ENCODE measurements around the gene TGFBR3L. TPM values are rescaled to one million over a fixed set of nuclear protein-coding genes. Genes with fewer than 3 reads are reported as not detected.

TGFBR3L gene
- total and polyA plus RNA-seq, 2 of the 8 experiments (the other 6 are each of a cell fraction or from before 2014, with no cell fraction given): 3.1 to 3.7 TPM

DNA sequence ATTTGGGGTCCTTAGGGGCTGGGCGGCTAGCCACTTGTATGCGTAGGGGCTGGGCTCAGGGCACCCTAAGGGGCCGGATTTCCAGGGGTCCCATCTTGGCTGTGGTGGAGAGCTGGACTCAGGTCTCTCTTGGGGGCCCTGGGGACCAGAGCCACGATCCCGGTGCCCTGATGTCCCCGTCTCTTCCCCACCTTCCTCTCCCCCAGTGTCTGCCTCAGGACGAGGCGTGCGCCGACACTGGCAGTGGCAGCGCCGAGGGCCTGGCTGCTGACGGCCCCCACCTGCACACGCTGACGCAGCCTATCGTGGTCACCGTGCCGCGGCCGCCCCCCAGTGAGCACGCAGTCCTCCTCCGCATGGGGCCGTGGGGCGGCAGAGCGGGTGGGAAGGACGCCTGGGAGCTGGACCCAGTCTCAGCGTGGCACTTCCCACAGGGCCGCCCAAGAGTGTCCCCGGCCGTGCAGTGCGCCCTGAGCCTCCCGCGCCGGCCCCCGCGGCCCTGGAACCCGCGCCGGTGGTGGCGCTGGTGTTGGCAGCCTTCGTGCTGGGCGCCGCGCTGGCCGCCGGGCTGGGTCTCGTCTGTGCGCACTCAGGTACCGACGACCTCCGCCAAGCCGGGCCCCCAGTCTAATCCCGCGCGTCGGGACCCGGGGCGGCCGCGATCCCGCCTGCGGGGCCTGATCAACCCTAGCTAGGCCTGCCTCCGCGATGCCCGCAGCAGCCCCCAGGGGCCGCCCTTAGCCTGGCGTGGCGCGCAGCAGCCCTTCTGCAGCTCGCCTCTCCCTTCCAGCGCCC is 2.8 kb downstream of the TGFBR3L start (continued):
- 0 out of 2 replicates have a peak, but pooled peaks have one; percentile 22 for TF ChIP-seq MAX (IDR thresholded peaks at IDR 0.05)
- no peak for TF ChIP-seq TCF12 (IDR thresholded peaks at IDR 0.05; ENCODE audit: low read depth, low read length)
- no peak for TF ChIP-seq CHD7 (IDR thresholded peaks at IDR 0.05; ENCODE audit: insufficient replicate concordance, low read length)
- TF ChIP-seq POLR2AphosphoS5 (IDR thresholded peaks at IDR 0.05; ENCODE audit: low read depth, low read length): no peak
- TF ChIP-seq NRF1 (IDR thresholded peaks at IDR 0.05; ENCODE audit: low read depth, low read length): no peak
- TF ChIP-seq EGR1 (IDR thresholded peaks at IDR 0.05; ENCODE audit: borderline replicate concordance, low read depth, low read length): no peak
- TF ChIP-seq HDAC6 (IDR thresholded peaks at IDR 0.05; ENCODE audit: low read depth, low read length): no peak
- TF ChIP-seq JUND (IDR thresholded peaks at IDR 0.05; ENCODE audit: low read length): no peak
- no peak for TF ChIP-seq RFX5 (IDR thresholded peaks at IDR 0.05; ENCODE audit: borderline replicate concordance, low read depth, low read length)
- no peak for TF ChIP-seq JUN (IDR thresholded peaks at IDR 0.05; ENCODE audit: low read depth, low read length)
- peak; percentile 64 for TF ChIP-seq SUZ12 (IDR thresholded peaks at IDR 0.05; ENCODE audit: low read length)

All from H1 (cell line).